ENCODE data around the gene ESAM.

Gene ESAM

DNA sequence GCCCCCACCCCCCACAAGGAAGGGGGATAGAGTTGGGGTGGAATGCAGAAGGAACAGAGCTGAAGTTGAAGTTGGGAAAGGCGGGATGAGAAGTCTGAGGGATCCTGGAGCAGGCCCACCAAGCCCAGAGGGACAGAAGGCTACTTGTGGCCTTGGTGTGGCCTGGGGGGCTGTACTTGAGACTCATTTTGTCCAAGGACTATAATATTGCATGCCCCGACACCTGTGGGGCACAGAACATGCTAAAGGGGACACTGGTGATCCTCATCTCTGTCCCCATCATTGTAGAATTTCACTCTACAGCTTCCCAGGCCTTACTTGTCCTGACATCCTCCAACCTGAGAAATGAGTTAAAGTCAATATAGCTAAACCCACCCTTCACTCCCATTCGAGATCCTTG is 1.3 kb downstream of the ESAM start:
- peaks cover 27% of the 10 kb centered on the region for H3K27me3 ChIP-seq (ENCODE audit: insufficient read depth, poor library complexity, severe bottlenecking)
- no peaks in the 10 kb centered on the region for H3K36me3 ChIP-seq (ENCODE audit: low read depth)
- peaks cover 9% of the 10 kb centered on the region for H3K4me1 ChIP-seq (ENCODE audit: insufficient read depth, poor library complexity, severe bottlenecking)
- no peak overlapping the region for H3K27ac ChIP-seq (ENCODE audit: poor library complexity, severe bottlenecking)
- DNase-seq (ENCODE audit: low spot score) (no peak), ATAC-seq (ENCODE audit: low read depth) (no peak)
- TF ChIP-seq CTCF (IDR thresholded peaks at IDR 0.05; ENCODE audit: poor library complexity, severe bottlenecking): no peak
- no peak overlapping the region for H3K4me3 ChIP-seq (ENCODE audit: severe bottlenecking)
- H3K9me3 ChIP-seq (ENCODE audit: severe bottlenecking): no peaks in the 10 kb centered on the region

- Histone ChIP-seq H3K4me3 (ENCODE audit: severe bottlenecking) (no peak overlapping the region), H3K27ac (ENCODE audit: poor library complexity, severe bottlenecking) (no peak overlapping the region), H3K4me1 (ENCODE audit: insufficient read depth, poor library complexity, severe bottlenecking) (peaks cover 9% of the 10 kb centered on the region), H3K27me3 (ENCODE audit: insufficient read depth, poor library complexity, severe bottlenecking) (peaks cover 27% of the 10 kb centered on the region), H3K36me3 (ENCODE audit: low read depth) (no peaks in the 10 kb centered on the region), H3K9me3 (ENCODE audit: severe bottlenecking) (no peaks in the 10 kb centered on the region)
- TF ChIP-seq CTCF (IDR thresholded peaks at IDR 0.05; ENCODE audit: poor library complexity, severe bottlenecking): no peak
- no peak for ATAC-seq (ENCODE audit: low read depth)
- DNase-seq (ENCODE audit: low spot score): no peak
Measured at GRCh38 chr11:124760205-124760652, 1.9 kb downstream of the ESAM start.

DNA sequence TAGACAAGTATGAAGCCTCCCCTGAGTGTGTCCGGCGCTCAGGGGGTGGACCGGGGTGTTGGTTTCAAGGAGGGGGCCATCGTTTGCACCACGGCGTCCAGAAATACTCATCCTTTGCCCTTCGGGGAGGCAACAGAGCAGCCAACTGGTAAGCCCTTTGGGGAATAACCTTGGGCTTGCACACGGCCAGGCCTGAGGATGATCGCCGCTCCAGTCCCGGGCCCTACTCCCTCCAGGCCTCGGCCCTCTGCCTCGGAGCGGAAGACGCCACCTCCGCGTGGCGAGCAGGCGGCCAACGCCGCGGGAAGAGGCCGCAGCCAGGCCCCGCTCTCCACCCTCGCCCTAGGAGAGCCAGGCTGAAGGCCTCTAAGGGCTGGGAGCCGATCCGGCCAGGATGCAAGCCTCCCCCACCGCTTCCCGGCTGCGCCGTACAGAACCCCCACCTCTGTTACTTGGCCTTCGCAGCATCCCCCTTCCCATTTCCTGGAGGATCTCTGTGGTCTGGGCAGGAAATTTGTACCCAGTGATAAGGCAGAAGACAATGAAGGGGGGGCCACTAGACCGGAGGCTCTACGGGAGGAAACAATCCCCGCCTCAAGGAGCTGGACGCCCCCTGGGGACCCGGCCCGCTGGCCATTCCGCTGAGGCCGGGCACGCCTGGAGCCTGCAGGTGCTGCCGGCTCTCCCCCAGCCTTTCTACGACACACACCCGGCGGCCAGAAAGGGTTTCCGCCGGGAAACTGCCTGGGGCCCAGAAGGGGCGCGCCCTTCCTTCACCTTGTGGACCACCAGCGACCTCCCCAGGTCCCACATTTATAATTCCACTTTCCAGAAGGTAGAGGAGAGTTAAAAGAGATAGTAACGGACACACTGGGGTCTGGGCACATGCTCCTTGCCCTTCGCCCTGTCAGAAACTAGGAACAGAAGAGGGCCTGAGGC is 2.6 kb downstream of the ESAM start:
- Histone ChIP-seq H3K4me3 (ENCODE audit: severe bottlenecking) (no peak overlapping the region), H3K4me1 (ENCODE audit: insufficient read depth, poor library complexity, severe bottlenecking) (peaks cover 9% of the 10 kb centered on the region), H3K27me3 (ENCODE audit: insufficient read depth, poor library complexity, severe bottlenecking) (peaks cover 27% of the 10 kb centered on the region), H3K27ac (ENCODE audit: poor library complexity, severe bottlenecking) (no peak overlapping the region), H3K9me3 (ENCODE audit: severe bottlenecking) (no peaks in the 10 kb centered on the region), H3K36me3 (ENCODE audit: low read depth) (no peaks in the 10 kb centered on the region)
- no peak for DNase-seq (ENCODE audit: low spot score)
- no peak for TF ChIP-seq CTCF (IDR thresholded peaks at IDR 0.05; ENCODE audit: poor library complexity, severe bottlenecking)
- ATAC-seq (ENCODE audit: low read depth): no peak

GRCh38 chr11:124758355-124759265 is 3.5 kb downstream of the ESAM start:
- H3K9me3 ChIP-seq (ENCODE audit: severe bottlenecking): no peaks in the 10 kb centered on the region
- ATAC-seq (ENCODE audit: low read depth): peak; percentile 65
- H3K36me3 ChIP-seq (ENCODE audit: low read depth): no peaks in the 10 kb centered on the region
- peaks cover 9% of the 10 kb centered on the region for H3K4me1 ChIP-seq (ENCODE audit: insufficient read depth, poor library complexity, severe bottlenecking)
- H3K4me3 ChIP-seq (ENCODE audit: severe bottlenecking): peak overlapping the region; percentile 10
- H3K27me3 ChIP-seq (ENCODE audit: insufficient read depth, poor library complexity, severe bottlenecking): peaks cover 27% of the 10 kb centered on the region
- peak; percentile 70 for DNase-seq (ENCODE audit: low spot score)
- H3K27ac ChIP-seq (ENCODE audit: poor library complexity, severe bottlenecking): no peak overlapping the region
- TF ChIP-seq CTCF (IDR thresholded peaks at IDR 0.05; ENCODE audit: poor library complexity, severe bottlenecking): peak; percentile 66

Data from RWPE2 (cell line).